GM23338 (cell line): ENCODE results near the gene TMCC1.

Source experiments
- CREB1 ChIP-seq: fragments of 250-450 bp; sonication (Bioruptor Pico); IDR thresholded peaks from 2 replicates; pipeline ENCODE4 v1.5.0; 2020; ENCODE audit warnings: low read depth, mild to moderate bottlenecking, moderate library complexity
- EZH2 ChIP-seq: fragments of 200-600 bp; sonication (generic); IDR thresholded peaks from one replicate; pipeline ENCODE4 v1.8.0; 2017; ENCODE audit warnings: antibody characterized with exemption, mild to moderate bottlenecking, low read depth; ENCODE audit not compliant: unreplicated experiment
- EZH2phosphoT487 ChIP-seq: fragments of 200-600 bp; sonication (generic); IDR thresholded peaks from one replicate; pipeline ENCODE4 v1.8.1; 2018; ENCODE audit warnings: antibody characterized with exemption; ENCODE audit not compliant: unreplicated experiment
- NANOG ChIP-seq: IDR thresholded peaks from 2 replicates; pipeline ENCODE4 v1.6.1; 2016; ENCODE audit warnings: antibody characterized with exemption, borderline replicate concordance
- POLR2AphosphoS5 ChIP-seq: IDR thresholded peaks from 2 replicates; pipeline ENCODE4 v1.6.1; 2016; ENCODE audit warnings: antibody characterized with exemption, low read depth
- ZNF331 ChIP-seq: fragments of 250-450 bp; sonication (Bioruptor Pico); IDR thresholded peaks from 2 replicates; pipeline ENCODE4 v1.5.0; 2020; ENCODE audit warnings: low read depth, mild to moderate bottlenecking, moderate library complexity
- TF ChIP-seq, protein P1 (sequence below), 2 experiments: fragments of 200-600 bp in 1 of 2; sonication (generic) in 1 of 2; conservative IDR thresholded peaks; 2 replicates each; pipeline versions ENCODE4 v1.5.1 to v1.6.1; 2016 to 2017; ENCODE audit warnings: antibody characterized with exemption in 2 of 2, low read depth in 2 of 2, mild to moderate bottlenecking in 2 of 2, moderate library complexity in 1 of 2
- TF ChIP-seq, protein P2 (sequence below): IDR thresholded peaks from one replicate; pipeline ENCODE4 v1.6.1; 2018; ENCODE audit warnings: antibody characterized with exemption; ENCODE audit not compliant: unreplicated experiment
- TF ChIP-seq, protein P3 (sequence below): IDR thresholded peaks from 2 replicates; pipeline ENCODE4 v1.6.1; 2016; ENCODE audit warnings: antibody characterized with exemption

DNA sequence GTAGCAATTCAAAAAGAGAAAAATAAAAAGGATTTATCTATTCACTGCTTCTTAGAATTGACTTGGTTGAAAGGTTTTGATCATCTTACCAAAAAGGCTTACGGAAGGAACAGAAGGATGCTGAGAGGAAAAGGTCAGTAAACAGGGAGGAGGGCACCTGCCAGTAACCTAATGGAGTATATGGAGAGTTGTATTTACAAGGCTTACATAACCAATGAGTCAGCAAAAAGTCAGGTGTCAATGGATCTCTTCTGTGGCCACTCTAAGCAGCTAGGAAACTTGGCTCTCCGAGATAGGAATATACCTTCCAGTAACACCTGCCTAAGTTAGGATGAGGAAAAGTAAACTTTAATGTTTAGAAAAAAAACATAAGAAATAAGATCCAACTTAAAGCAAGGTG is 206.6 kb downstream of the TMCC1 start:
- TF ChIP-seq, protein P1, sequence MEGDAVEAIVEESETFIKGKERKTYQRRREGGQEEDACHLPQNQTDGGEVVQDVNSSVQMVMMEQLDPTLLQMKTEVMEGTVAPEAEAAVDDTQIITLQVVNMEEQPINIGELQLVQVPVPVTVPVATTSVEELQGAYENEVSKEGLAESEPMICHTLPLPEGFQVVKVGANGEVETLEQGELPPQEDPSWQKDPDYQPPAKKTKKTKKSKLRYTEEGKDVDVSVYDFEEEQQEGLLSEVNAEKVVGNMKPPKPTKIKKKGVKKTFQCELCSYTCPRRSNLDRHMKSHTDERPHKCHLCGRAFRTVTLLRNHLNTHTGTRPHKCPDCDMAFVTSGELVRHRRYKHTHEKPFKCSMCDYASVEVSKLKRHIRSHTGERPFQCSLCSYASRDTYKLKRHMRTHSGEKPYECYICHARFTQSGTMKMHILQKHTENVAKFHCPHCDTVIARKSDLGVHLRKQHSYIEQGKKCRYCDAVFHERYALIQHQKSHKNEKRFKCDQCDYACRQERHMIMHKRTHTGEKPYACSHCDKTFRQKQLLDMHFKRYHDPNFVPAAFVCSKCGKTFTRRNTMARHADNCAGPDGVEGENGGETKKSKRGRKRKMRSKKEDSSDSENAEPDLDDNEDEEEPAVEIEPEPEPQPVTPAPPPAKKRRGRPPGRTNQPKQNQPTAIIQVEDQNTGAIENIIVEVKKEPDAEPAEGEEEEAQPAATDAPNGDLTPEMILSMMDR (conservative IDR thresholded peaks at IDR 0.05; ENCODE audit: low read depth in 2 of 2): no peak
- TF ChIP-seq, protein P2, sequence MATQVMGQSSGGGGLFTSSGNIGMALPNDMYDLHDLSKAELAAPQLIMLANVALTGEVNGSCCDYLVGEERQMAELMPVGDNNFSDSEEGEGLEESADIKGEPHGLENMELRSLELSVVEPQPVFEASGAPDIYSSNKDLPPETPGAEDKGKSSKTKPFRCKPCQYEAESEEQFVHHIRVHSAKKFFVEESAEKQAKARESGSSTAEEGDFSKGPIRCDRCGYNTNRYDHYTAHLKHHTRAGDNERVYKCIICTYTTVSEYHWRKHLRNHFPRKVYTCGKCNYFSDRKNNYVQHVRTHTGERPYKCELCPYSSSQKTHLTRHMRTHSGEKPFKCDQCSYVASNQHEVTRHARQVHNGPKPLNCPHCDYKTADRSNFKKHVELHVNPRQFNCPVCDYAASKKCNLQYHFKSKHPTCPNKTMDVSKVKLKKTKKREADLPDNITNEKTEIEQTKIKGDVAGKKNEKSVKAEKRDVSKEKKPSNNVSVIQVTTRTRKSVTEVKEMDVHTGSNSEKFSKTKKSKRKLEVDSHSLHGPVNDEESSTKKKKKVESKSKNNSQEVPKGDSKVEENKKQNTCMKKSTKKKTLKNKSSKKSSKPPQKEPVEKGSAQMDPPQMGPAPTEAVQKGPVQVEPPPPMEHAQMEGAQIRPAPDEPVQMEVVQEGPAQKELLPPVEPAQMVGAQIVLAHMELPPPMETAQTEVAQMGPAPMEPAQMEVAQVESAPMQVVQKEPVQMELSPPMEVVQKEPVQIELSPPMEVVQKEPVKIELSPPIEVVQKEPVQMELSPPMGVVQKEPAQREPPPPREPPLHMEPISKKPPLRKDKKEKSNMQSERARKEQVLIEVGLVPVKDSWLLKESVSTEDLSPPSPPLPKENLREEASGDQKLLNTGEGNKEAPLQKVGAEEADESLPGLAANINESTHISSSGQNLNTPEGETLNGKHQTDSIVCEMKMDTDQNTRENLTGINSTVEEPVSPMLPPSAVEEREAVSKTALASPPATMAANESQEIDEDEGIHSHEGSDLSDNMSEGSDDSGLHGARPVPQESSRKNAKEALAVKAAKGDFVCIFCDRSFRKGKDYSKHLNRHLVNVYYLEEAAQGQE: no peak
- TF ChIP-seq NANOG (no peak), EZH2phosphoT487 (no peak), EZH2 (no peak), POLR2AphosphoS5 (no peak), CREB1 (CRISPR knock-in tag) (no peak), ZNF331 (CRISPR knock-in tag) (no peak)
- TF ChIP-seq, protein P3, sequence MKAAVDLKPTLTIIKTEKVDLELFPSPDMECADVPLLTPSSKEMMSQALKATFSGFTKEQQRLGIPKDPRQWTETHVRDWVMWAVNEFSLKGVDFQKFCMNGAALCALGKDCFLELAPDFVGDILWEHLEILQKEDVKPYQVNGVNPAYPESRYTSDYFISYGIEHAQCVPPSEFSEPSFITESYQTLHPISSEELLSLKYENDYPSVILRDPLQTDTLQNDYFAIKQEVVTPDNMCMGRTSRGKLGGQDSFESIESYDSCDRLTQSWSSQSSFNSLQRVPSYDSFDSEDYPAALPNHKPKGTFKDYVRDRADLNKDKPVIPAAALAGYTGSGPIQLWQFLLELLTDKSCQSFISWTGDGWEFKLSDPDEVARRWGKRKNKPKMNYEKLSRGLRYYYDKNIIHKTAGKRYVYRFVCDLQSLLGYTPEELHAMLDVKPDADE: no peak
